HEK293 (cell line): ENCODE measurements around the gene LMNTD2.

Experiments used
- CTCF ChIA-PET: fragments of 350-600 bp; formaldehyde crosslinking; extraction: SDS; loops from one replicate; lab custom pipeline; 2021; ENCODE audit warnings: antibody characterized with exemption; lab: Yijun Ruan, JAX
- POLR2A ChIA-PET: fragments of 300-600 bp; formaldehyde crosslinking; extraction: SDS; loops from one replicate; lab custom pipeline; 2020; ENCODE audit warnings: antibody characterized with exemption, inconsistent platforms; lab: Yijun Ruan, JAX
- H3K27ac ChIP-seq: fragments of 200-500 bp; sonication (Bioruptor generic); 2 replicates; pipeline ENCODE4 v1.5.1; 2014; ENCODE audit warnings: low read depth, low read length, control low read depth, inconsistent platforms; ENCODE audit errors: extremely low read depth
- H3K36me3 ChIP-seq, 2 experiments: fragments of 200-500 bp in 1 of 2; sonication (Bioruptor generic) in 1 of 2; 1 replicate in 1 of 2; 2 replicates in 1 of 2; pipeline ENCODE4 v1.5.1; 2014 to 2017; ENCODE audit warnings: inconsistent platforms in 2 of 2, low read length in 2 of 2; ENCODE audit not compliant: control insufficient read depth in 2 of 2, insufficient read depth in 1 of 2
- H3K4me1 ChIP-seq: fragments of 200-500 bp; sonication (Bioruptor generic); 2 replicates; pipeline ENCODE4 v1.5.1; 2014; ENCODE audit warnings: mild to moderate bottlenecking, low read length, inconsistent platforms; ENCODE audit not compliant: control insufficient read depth, insufficient read depth
- H3K4me3 ChIP-seq: 2 replicates; pipeline ENCODE4 v1.5.1; 2011; ENCODE audit warnings: low read depth, mild to moderate bottlenecking, control low read depth, low read length, moderate library complexity
- H3K9me3 ChIP-seq: fragments of 200-500 bp; sonication (Bioruptor generic); 2 replicates; pipeline ENCODE4 v1.5.1; 2014; ENCODE audit warnings: low read depth, low read length, inconsistent platforms; ENCODE audit not compliant: control insufficient read depth, insufficient read depth
- BCL11B ChIP-seq: fragments of 450-650 bp; formaldehyde crosslinking; IDR thresholded peaks from 2 replicates; pipeline ENCODE4 v1.5.1; 2016; ENCODE audit warnings: low read depth, missing biosample characterization, missing genetic modification characterization
- GLIS1 ChIP-seq: fragments of 450-650 bp; formaldehyde crosslinking; IDR thresholded peaks from 2 replicates; pipeline ENCODE4 v1.5.1; 2016; ENCODE audit warnings: missing biosample characterization, missing genetic modification characterization
- GLIS2 ChIP-seq: fragments of 450-650 bp; formaldehyde crosslinking; IDR thresholded peaks from 2 replicates; pipeline ENCODE4 v1.5.1; 2016; ENCODE audit warnings: missing biosample characterization, missing genetic modification characterization
- HOXA7 ChIP-seq: sonication (generic); formaldehyde crosslinking; IDR thresholded peaks from 2 replicates; pipeline ENCODE4 v1.8.1; 2022; ENCODE audit warnings: missing genetic modification reagents, borderline replicate concordance
- IKZF3 ChIP-seq: fragments of 450-650 bp; IDR thresholded peaks from 2 replicates; pipeline ENCODE4 v1.5.0; 2018; ENCODE audit warnings: missing biosample characterization, mild to moderate bottlenecking, missing genetic modification characterization, moderate library complexity
- KLF1 ChIP-seq: fragments of 450-650 bp; formaldehyde crosslinking; IDR thresholded peaks from 2 replicates; pipeline ENCODE4 v1.5.1; 2016; ENCODE audit warnings: missing biosample characterization, missing genetic modification characterization
- KLF16 ChIP-seq: fragments of 450-650 bp; formaldehyde crosslinking; IDR thresholded peaks from 2 replicates; pipeline ENCODE4 v1.5.1; 2017; ENCODE audit warnings: missing biosample characterization, missing genetic modification characterization
- KLF8 ChIP-seq: fragments of 450-650 bp; formaldehyde crosslinking; IDR thresholded peaks from 2 replicates; pipeline ENCODE4 v1.5.1; 2016; ENCODE audit warnings: missing biosample characterization, missing genetic modification characterization
- OVOL3 ChIP-seq: fragments of 450-650 bp; formaldehyde crosslinking; IDR thresholded peaks from 2 replicates; pipeline ENCODE4 v1.5.1; 2016; ENCODE audit warnings: missing biosample characterization, missing genetic modification characterization
- SP2 ChIP-seq: fragments of 450-650 bp; formaldehyde crosslinking; IDR thresholded peaks from 2 replicates; pipeline ENCODE4 v1.5.1; 2016; ENCODE audit warnings: missing biosample characterization, missing genetic modification characterization
- SP3 ChIP-seq: fragments of 450-650 bp; formaldehyde crosslinking; IDR thresholded peaks from 2 replicates; pipeline ENCODE4 v1.5.1; 2016; ENCODE audit warnings: missing biosample characterization, missing genetic modification characterization
- ZBTB17 ChIP-seq: fragments of 450-650 bp; formaldehyde crosslinking; IDR thresholded peaks from 2 replicates; pipeline ENCODE4 v1.5.1; 2016; ENCODE audit warnings: missing biosample characterization, missing genetic modification characterization
- ZBTB48 ChIP-seq: fragments of 450-650 bp; formaldehyde crosslinking; IDR thresholded peaks from 2 replicates; pipeline ENCODE4 v1.5.1; 2016; ENCODE audit warnings: missing biosample characterization, missing genetic modification characterization
- ZFP41 ChIP-seq: fragments of 450-650 bp; formaldehyde crosslinking; IDR thresholded peaks from 2 replicates; pipeline ENCODE4 v1.5.1; 2016; ENCODE audit warnings: missing biosample characterization, missing genetic modification characterization, borderline replicate concordance
- ZNF133 ChIP-seq: fragments of 450-650 bp; formaldehyde crosslinking; IDR thresholded peaks from 2 replicates; pipeline ENCODE4 v1.5.1; 2016; ENCODE audit warnings: missing biosample characterization, missing genetic modification characterization
- ZNF146 ChIP-seq: fragments of 450-650 bp; formaldehyde crosslinking; IDR thresholded peaks from 2 replicates; pipeline ENCODE4 v1.5.1; 2016; ENCODE audit warnings: missing biosample characterization, missing genetic modification characterization
- ZNF248 ChIP-seq: fragments of 450-650 bp; formaldehyde crosslinking; IDR thresholded peaks from 2 replicates; pipeline ENCODE4 v1.5.1; 2017; ENCODE audit warnings: missing biosample characterization, missing genetic modification characterization
- ZNF354C ChIP-seq: fragments of 450-650 bp; formaldehyde crosslinking; IDR thresholded peaks from 2 replicates; pipeline ENCODE4 v1.5.1; 2016; ENCODE audit warnings: missing biosample characterization, missing genetic modification characterization, low read depth, borderline replicate concordance
- ZNF416 ChIP-seq: fragments of 450-650 bp; formaldehyde crosslinking; IDR thresholded peaks from 2 replicates; pipeline ENCODE4 v1.5.1; 2016; ENCODE audit warnings: missing biosample characterization, missing genetic modification characterization
- ZNF501 ChIP-seq: fragments of 450-650 bp; formaldehyde crosslinking; IDR thresholded peaks from 2 replicates; pipeline ENCODE4 v1.5.1; 2016; ENCODE audit warnings: missing biosample characterization, missing genetic modification characterization
- ZNF626 ChIP-seq: fragments of 450-650 bp; sonication (Bioruptor Pico); formaldehyde crosslinking; IDR thresholded peaks from 2 replicates; pipeline ENCODE4 v1.5.1; 2018; ENCODE audit warnings: missing biosample characterization, missing genetic modification characterization, inconsistent platforms
- ZXDB ChIP-seq: fragments of 450-650 bp; formaldehyde crosslinking; IDR thresholded peaks from 2 replicates; pipeline ENCODE4 v1.5.1; 2016; ENCODE audit warnings: missing biosample characterization, missing genetic modification characterization
- TF ChIP-seq, protein P1 (sequence below): fragments of 450-650 bp; formaldehyde crosslinking; IDR thresholded peaks from 2 replicates; pipeline ENCODE4 v1.5.1; 2017; ENCODE audit warnings: missing biosample characterization, missing genetic modification characterization
- TF ChIP-seq, protein P2 (sequence below): fragments of 450-650 bp; formaldehyde crosslinking; conservative IDR thresholded peaks from 2 replicates; pipeline ENCODE4 v1.5.1; 2016; ENCODE audit warnings: low read depth, missing biosample characterization, missing genetic modification characterization
- TF ChIP-seq, protein P3 (sequence below): fragments of 450-650 bp; formaldehyde crosslinking; IDR thresholded peaks from 2 replicates; pipeline ENCODE4 v1.5.1; 2016; ENCODE audit warnings: missing biosample characterization, missing genetic modification characterization
- TF ChIP-seq, protein P4 (sequence below): fragments of 450-650 bp; formaldehyde crosslinking; IDR thresholded peaks from 2 replicates; pipeline ENCODE4 v1.5.1; 2016; ENCODE audit warnings: missing biosample characterization, missing genetic modification characterization

The LMNTD2 gene

DNA sequence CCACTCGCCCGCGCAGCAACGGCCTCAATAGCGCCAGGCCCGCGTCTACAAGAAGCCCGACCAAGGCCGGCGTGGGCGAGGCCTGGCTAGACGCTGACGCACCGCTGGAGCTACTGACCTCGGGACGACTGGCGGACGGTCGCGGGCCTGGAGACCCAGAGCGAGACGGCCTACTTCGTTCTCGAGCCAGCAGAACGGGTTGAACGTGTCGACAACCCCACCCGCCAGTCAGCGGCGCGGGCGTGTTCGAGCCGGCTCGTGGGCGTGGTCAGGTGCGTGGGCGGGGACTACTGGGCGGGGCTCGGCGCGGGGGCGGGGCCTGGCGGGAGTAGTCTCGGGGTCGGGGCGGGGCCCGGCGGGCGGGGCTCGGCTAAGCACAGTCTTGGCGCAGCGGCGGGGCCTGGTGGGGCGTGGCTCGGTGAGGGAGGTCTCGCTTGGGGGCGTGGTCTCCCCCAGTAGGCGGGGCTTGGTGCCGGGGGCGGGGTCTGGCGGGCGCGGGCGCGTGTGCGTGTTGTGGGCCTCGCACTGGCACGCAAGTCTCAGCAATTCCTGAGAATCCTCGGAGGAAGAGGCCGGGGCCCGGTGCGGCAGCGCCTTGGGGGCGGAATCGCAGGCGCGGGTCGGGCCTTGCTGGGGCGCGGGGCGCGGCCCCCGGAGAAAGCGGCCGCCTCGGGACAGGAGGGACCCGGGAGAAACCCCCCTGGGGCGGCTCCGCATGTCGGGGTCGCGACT, 53.4 kb downstream of the LMNTD2 start, which contains the start of gene RNH1 (continued):
- peak; percentile 86 for TF ChIP-seq KLF1
- TF ChIP-seq BCL11B (tag by site-specific recombination), result peak; percentile 45; the same call in 1 of the 2 replicates
- TF ChIP-seq ZNF146 (tag by site-specific recombination), result 0 out of 2 replicates have a peak, but pooled peaks have one; percentile 21
- TF ChIP-seq, protein P1, sequence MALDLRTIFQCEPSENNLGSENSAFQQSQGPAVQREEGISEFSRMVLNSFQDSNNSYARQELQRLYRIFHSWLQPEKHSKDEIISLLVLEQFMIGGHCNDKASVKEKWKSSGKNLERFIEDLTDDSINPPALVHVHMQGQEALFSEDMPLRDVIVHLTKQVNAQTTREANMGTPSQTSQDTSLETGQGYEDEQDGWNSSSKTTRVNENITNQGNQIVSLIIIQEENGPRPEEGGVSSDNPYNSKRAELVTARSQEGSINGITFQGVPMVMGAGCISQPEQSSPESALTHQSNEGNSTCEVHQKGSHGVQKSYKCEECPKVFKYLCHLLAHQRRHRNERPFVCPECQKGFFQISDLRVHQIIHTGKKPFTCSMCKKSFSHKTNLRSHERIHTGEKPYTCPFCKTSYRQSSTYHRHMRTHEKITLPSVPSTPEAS, result no peak
- TF ChIP-seq ZNF248, result no peak
- TF ChIP-seq ZNF133 (tag by site-specific recombination), result no peak
- TF ChIP-seq ZNF626 (tag by site-specific recombination), result no peak
- no peak for TF ChIP-seq ZFP41
- TF ChIP-seq ZNF416 (tag by site-specific recombination), result no peak
- TF ChIP-seq SP2 (tag by site-specific recombination), result peak; percentile 30
- no peak for TF ChIP-seq ZNF354C (tag by site-specific recombination)

DNA sequence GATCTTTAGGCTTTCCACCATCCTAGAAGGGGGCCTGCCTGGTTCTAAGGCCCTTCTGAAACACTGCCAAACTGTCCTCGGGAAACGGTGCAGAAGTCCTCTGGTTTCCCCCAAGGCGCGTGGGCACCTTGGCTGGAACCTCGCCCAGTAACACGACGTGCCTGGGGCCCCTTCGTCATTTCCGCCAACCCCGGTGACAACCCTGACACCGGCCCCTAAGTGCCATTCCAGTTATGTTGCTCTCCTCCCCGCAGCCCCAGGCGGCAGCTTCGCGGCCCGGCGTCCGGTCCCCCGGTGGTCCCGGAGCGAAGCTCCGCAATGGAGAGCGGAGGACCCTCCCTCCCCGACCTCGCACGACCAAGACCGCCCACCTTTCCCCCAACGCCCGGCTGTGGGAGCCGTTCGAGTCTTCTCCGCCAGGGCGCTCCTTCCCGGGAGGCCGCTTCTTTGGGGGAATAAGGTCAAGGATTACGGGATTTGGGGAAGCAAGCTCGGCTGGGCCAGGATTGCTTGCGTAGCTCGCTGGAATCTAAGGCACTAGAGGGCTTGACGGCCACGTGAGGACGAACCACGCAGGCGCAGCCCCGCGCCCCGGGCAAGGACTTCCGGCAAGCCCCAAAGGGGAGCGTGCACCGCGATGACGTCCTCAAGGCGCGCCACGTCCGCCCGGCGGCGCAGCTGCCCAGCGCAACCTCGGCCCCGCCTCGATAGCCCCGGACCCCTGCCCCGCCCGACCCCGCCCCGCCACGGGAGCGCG, 54.1 kb downstream of the LMNTD2 start:
- peaks cover 0 to 25% of the 10 kb centered on the region in 2 experiments; a peak in 1 of 3 replicates for H3K36me3 ChIP-seq
- no peaks in the 10 kb centered on the region for H3K9me3 ChIP-seq
- H3K27ac ChIP-seq, result peak overlapping the region; percentile 85
- ChIA-PET CTCF (interaction anchor here (0.7 to 0.8 kb wide), 3 partner anchors 12 to 78 kb away, joined by 3 to 5 read pairs (median 4); no protein-coding TSS in a partner anchor), POLR2A (interaction anchor here (0.5 to 1.9 kb wide), 18 partner anchors 9 to 312 kb away, joined by 3 to 11 read pairs (median 4); partner anchors contain the start of genes BET1L, HRAS, PHRF1 and PNPLA2)
- H3K4me1 ChIP-seq, result no peaks in the 10 kb centered on the region
- H3K4me3 ChIP-seq, result peak overlapping the region; percentile 90
- peak; percentile 62 for TF ChIP-seq ZBTB17
- TF ChIP-seq ZXDB (tag by site-specific recombination), result peak; percentile 71
- TF ChIP-seq SP3 (tag by site-specific recombination), result peak; percentile 59; the same call in 1 of the 2 replicates
- TF ChIP-seq KLF8 (tag by site-specific recombination), result peak; percentile 83; the same call in 1 of the 2 replicates
- TF ChIP-seq IKZF3, result peak; percentile 40; the same call in 1 of the 2 replicates
- TF ChIP-seq, protein P2, sequence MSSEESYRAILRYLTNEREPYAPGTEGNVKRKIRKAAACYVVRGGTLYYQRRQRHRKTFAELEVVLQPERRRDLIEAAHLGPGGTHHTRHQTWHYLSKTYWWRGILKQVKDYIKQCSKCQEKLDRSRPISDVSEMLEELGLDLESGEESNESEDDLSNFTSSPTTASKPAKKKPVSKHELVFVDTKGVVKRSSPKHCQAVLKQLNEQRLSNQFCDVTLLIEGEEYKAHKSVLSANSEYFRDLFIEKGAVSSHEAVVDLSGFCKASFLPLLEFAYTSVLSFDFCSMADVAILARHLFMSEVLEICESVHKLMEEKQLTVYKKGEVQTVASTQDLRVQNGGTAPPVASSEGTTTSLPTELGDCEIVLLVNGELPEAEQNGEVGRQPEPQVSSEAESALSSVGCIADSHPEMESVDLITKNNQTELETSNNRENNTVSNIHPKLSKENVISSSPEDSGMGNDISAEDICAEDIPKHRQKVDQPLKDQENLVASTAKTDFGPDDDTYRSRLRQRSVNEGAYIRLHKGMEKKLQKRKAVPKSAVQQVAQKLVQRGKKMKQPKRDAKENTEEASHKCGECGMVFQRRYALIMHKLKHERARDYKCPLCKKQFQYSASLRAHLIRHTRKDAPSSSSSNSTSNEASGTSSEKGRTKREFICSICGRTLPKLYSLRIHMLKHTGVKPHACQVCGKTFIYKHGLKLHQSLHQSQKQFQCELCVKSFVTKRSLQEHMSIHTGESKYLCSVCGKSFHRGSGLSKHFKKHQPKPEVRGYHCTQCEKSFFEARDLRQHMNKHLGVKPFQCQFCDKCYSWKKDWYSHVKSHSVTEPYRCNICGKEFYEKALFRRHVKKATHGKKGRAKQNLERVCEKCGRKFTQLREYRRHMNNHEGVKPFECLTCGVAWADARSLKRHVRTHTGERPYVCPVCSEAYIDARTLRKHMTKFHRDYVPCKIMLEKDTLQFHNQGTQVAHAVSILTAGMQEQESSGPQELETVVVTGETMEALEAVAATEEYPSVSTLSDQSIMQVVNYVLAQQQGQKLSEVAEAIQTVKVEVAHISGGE (tag by site-specific recombination), result peak; percentile 70
- TF ChIP-seq GLIS1 (tag by site-specific recombination), result peak; percentile 38; the same call in 1 of the 2 replicates
- TF ChIP-seq, protein P3, sequence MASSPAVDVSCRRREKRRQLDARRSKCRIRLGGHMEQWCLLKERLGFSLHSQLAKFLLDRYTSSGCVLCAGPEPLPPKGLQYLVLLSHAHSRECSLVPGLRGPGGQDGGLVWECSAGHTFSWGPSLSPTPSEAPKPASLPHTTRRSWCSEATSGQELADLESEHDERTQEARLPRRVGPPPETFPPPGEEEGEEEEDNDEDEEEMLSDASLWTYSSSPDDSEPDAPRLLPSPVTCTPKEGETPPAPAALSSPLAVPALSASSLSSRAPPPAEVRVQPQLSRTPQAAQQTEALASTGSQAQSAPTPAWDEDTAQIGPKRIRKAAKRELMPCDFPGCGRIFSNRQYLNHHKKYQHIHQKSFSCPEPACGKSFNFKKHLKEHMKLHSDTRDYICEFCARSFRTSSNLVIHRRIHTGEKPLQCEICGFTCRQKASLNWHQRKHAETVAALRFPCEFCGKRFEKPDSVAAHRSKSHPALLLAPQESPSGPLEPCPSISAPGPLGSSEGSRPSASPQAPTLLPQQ, result 0 out of 2 replicates have a peak, but pooled peaks have one; percentile 18
- TF ChIP-seq GLIS2 (tag by site-specific recombination), result peak; percentile 57
- peak; percentile 30; the same call in 1 of the 2 replicates for TF ChIP-seq ZNF501 (tag by site-specific recombination)
- no peak for TF ChIP-seq OVOL3 (tag by site-specific recombination)
- no peak for TF ChIP-seq HOXA7 (CRISPR knock-in tag)
- peak; percentile 91 for TF ChIP-seq ZBTB48
- TF ChIP-seq, protein P4, sequence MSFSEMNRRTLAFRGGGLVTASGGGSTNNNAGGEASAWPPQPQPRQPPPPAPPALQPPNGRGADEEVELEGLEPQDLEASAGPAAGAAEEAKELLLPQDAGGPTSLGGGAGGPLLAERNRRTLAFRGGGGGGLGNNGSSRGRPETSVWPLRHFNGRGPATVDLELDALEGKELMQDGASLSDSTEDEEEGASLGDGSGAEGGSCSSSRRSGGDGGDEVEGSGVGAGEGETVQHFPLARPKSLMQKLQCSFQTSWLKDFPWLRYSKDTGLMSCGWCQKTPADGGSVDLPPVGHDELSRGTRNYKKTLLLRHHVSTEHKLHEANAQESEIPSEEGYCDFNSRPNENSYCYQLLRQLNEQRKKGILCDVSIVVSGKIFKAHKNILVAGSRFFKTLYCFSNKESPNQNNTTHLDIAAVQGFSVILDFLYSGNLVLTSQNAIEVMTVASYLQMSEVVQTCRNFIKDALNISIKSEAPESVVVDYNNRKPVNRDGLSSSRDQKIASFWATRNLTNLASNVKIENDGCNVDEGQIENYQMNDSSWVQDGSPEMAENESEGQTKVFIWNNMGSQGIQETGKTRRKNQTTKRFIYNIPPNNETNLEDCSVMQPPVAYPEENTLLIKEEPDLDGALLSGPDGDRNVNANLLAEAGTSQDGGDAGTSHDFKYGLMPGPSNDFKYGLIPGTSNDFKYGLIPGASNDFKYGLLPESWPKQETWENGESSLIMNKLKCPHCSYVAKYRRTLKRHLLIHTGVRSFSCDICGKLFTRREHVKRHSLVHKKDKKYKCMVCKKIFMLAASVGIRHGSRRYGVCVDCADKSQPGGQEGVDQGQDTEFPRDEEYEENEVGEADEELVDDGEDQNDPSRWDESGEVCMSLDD (tag by site-specific recombination), result peak; percentile 45
- peak; percentile 53 for TF ChIP-seq KLF16 (tag by site-specific recombination)
